GOT3 (cell line): ENCODE measurements around the gene SEMA7A.

ENCODE experiments used
- DNase-seq: peaks from one replicate; lab custom pipeline; 2025; ENCODE audit warnings: mixed read lengths; lab: John Stamatoyannopoulos, UW

Gene SEMA7A

DNA sequence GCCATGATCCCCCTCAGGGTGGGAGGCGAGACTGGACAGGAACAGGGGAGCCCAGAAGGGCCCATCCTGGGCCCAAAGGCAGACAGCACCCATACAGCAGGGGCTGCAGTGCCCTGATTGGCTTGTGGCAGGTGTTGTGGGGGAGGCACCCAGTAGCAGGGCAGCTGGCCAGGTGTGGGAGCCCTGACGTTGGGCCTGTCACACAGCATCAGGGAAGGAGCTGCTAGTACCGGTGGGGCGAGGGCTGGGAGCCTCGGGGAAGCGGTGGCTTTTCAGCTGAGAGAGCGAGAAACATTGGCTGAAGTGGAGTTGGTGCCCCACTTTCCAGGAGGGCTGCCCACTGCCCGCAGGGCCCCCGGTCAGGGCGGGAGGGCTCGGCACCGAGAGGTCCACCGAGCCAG lies 46.6 kb downstream of the SEMA7A start:
- no peak for DNase-seq

DNA sequence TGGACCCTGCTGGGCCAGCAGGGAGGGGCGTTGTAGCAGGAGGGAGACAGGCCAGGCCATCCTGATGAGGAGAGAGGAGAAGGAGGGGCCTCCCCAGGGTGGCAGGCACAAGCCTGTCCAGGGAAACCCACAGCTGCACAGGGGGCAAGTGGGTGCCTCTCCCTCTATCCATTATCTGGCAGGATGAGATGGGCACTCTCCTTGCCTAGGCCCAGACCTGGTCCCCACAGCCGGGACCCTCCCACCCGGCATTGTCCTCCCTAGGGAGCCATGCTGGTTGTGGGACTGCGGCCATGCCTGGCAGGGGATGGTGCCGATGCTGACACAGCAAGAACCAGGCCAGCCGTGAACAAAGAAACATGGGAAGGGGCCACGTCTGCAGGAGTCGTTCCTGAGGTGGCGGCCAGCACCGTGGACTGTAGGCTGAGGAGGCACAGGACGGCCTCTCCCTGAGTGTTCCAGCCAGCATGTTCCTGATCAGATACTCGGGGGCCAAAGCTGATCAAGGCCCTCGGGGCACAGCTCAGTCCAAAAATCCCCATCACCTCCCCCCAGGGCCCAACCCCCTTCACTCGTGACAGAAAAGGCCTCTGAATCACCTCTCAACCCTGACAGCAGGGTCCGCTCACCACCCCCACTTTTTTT lies 47.1 kb downstream of the SEMA7A start:
- no peak for DNase-seq

DNA sequence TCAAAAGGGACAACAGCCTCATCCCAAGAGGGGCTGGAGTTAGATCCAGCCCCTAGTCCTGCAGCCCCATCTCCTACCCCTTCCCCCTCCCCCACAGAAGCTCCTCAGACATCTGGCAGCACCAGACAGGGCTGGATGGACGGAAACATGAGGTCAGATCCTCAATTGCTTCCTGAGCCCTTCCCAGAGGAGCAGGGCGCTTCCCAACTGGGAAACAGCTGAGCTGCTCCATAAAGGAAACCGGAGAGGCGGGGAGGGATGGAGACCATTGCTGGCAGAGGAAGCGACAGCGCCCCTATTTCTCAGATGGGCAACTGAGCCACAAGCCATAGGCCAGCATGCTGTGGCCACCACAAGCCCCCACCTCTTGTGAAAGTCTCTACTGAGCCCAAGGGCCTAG lies 48.0 kb downstream of the SEMA7A start:
- no peak for DNase-seq

DNA sequence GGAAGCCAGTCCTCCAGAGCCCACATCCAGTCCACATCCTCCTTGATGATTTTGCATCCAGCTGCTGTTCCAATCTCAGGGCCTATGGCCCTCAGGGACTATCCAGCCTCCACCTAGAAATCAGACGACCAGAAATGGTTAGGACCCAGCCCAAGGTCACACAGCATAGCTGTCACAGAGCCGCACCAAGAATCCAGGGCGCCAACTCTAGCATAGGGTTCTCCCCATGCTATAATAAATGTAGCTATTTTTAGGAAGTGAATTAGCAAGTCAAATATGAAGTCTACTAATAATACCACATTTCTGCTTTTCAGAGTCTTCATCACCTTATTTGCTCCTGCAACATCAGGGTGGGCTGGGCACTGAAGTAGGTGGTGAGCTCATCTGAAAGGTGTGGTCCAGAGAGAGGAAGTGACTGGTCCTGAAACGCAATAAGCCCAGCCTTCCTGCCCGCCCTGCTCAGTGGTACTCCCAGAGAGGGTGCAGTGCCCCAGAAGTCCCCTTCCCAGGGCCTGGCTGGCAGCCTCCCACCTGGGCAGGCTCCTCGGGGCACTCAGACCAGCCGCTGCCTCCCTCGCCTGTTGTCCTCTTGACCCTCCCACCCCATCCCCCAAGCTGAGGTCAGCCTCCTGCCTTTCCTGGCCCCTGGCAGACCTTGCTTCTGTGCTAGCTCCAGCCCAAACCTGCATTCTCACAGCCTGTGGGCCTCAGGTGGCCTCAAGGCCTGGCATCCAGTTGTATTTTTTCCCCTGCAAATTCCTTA lies 48.7 kb downstream of the SEMA7A start:
- DNase-seq: no peak

DNA sequence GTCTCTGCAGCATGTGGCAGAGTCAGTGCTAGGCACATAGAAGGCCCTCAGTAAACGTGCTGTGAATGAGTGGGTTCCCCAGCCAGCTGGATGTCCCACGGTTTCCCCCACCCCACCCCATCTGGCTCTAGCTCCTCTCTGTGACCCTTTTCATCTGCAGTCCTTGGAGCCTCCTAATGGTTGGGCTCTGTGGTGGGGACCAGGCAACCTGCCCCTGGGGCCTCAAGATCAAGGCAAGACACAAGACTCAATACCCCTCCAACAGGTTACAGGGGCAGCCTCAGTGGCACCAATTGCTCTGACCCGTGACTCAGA lies 49.2 kb downstream of the SEMA7A start:
- DNase-seq: no peak

DNA sequence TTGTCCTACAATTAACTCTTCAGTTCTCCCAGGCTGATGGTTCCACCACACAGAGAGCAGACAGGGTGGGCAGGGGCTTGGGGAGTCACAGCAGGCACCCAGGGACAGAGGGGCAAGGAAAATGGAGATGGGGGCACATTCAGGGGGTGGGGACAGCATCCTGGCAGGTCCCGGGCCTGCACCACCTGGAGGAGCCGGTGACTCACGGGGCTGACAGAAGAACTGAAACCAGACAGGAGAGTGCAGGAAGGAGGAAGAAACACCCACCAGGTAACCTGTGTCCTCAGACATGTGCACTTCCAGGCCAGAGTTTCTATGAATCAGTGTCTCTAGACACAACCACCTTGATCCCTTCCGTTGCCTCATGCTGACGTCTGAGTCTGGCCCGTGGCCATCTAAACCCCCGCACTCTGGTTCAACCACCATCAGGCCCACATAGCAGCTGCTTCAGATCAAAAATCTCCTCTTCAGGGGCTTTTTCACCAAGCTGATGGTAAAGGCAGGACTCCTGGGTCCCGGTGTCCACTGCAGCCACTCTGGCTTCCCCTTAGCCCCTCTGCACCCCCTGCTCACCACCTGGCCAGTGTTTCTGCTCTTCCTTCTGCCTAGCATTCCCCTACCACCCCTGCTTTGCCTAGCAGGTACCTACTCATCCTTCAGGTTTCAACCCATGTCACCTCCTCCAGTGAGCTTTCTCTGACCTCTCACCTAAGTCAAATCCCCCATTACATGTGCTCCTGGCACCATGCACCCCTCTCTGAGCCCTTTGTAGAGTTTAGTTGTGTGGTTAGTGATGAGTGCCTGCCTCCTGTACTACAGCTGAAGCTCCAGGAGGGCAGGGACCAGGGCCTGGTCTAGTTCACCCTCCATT lies 49.8 kb downstream of the SEMA7A start:
- no peak for DNase-seq

DNA sequence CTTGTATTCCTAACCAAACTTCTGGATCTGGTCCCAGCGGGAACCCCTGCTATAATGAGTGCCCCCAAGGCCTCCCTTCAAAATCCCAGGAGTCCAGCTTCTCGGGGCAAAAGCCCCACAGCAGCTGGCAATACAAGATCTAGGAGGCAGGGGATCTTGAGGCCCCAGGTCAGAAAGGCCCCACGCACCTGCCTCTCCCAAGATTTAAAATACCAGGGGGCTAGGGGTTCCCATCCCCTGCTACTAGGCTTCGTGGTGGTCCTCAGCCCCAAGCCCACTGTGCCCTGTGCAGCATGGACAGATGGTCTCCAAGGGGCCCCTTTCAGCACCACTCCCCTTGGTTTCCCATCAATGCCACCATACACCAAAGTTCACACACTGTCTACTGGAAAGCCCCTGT lies 50.5 kb downstream of the SEMA7A start:
- DNase-seq: no peak

DNA sequence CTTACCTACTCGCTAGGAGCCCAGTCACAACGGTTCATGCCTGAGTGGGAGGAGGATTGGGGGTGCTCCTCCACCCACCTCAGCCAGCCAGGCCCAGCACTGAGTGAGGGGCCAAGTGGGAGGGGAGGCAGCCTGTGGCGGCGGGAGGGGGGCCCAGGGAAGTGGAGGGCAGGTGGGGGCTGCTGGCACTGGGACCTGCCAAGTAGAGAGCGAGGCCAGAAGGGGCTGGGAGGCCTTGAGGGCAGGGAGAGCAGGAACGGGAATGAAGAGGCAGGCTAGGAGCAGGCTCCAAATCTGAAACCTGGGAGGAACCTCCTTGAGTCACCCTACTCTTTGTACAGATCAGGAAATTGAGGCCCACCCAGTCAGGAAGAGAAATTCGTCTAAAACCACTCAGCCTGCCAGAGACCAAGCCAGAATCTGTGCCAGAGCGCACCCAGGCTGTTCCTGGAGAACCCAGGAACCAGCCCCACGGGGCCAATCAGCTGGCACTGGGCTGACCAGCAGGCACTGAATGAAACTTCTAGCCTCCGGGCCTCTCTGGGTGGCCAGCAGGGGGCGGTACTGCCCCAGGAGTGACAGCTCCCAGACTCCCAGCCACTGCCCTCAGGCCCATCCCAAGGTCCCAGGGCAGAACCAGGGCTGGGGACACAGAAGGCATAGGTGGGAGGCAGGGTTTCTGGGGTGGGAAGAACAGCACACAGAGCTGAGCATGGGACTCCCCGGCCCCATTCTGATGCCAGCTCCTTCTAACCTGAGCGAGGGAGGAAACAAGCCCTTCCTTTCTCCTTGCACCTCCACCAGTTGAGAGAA lies 51.5 kb downstream of the SEMA7A start:
- peak; percentile 73 for DNase-seq

DNA sequence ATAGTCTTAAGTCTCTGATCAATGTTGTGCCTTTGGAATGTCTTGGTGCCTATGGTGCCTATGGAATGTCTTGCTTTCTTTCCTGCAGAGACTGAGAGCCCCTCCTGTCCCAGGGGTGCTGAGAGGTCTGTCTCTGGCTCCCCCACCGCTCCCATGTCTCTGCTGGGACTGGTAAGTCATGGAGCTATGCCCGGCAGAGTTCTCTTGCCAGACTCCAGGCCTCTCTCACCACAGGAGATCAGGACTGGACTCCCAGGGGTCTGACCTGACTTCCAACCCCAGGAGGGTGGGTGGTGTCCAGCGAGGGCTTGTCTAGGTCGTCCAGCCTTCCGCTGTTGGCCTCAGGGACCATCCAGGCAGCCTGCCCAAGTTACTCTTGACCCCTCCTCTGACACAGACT lies 52.3 kb downstream of the SEMA7A start:
- no peak for DNase-seq

DNA sequence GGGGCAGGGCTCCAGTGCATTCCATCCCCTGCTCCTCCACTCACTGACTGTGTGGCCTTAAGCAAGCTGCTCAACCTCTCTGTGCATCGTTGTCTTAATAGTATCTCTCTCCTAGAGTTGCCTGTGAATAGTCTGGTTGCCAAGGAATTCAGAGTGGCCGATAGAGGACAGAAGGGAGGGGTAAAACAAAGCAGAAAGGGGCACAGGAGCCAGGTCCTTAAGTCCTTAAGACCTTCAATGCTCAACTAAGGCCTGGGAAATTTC lies 52.6 kb downstream of the SEMA7A start:
- DNase-seq: no peak

DNA sequence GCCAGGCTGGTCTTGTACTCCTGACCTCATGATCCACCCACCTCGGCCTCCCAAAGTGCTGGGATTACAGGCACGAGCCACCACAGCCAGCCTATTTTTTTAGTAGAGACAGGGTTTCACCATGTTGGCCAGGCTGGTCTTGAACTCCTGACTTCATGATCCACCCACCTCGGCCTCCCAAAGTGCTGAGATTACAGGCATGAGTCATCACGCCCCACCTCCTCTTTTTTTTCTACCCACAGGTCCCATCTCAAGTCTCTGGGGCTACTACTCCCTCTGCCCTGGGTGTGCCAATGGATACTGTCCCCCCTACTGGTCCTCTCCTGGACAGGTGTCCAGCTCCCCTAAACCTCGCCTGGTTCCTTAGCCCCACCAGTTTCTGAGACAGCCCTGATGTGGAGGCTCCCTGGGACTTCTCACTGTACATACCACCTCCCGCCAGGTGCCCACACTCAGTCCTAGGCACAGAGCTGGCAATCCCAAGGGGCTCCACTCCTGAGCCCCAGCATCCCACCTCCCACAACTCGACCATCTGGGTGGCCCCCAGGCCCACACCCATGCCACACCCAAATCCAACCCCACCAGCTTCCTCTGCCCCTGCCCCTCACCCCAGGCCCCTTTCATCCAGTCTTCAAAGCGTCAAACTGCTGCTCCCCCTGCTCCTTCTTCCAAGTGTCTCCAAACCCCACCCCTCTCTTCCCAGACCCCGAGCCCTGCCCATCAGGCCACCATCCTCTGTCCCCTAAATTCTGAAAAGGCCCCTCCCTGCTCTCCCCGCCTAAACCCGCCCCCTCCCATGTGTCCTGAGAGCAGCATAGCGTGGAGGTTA lies 53.2 kb downstream of the SEMA7A start:
- no peak for DNase-seq

DNA sequence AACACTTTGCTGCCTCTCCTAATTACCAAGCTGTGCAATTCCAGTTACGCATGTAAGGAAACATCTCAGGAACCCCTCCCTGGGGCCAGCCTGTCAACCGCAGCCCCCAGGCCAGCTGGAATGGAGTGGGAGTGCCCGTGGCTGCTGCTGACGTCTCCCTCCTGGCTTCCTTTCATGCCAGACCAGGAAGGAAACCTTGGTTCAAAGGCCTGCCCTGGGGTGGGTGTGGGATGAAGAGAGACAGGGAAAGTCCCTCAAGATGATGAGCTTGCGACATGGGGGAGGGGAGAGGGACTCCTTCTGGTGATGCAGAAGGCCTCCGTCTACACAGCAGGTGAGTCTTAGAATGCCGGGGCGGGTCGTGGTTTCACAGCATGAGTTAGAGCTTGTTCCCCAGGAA lies 54.9 kb downstream of the SEMA7A start:
- DNase-seq: no peak

DNA sequence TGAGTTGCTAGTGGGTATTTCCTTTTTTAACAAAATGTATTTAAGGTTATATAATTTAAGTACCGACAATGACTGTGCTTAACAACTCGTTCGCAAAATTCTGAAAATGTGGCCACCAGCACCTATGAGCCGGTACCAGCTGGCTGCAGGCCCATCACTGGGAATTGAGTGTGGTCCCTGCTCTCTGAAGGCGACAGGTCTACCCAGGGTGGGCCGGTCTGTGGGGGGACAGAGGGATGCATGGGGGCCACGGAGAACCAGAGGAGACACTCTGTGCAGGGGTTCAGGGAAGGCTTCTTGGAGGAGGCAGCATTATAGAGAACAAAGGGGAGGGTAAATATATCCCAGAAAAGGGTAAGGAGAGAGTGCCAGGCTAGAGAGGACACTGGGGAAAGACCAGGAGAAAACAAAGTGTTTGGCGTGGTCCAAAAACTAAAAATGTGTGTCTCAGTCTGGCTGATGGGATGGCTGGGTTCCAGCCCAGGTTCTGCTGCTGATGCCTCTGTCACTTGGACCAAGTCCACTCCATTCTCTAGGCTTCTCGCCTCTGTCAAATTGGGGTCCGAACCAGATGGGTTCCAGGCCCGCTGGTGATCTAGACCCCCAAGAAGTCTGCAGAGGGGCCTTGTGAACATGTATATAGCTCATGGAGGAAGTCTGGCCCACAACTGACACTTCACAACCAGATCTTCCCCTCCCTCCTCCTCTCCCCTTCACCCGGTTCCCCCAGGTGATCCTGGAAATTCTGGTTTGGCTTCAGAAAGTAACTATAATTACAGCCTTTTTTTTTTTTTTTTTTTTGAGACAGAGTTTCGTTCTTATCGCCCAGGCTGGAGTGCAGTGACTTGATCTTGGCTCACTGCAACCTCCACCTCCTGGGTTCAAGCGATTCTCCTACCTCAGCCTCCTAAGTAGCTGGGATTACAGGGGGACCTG lies 55.7 kb downstream of the SEMA7A start:
- no peak for DNase-seq

DNA sequence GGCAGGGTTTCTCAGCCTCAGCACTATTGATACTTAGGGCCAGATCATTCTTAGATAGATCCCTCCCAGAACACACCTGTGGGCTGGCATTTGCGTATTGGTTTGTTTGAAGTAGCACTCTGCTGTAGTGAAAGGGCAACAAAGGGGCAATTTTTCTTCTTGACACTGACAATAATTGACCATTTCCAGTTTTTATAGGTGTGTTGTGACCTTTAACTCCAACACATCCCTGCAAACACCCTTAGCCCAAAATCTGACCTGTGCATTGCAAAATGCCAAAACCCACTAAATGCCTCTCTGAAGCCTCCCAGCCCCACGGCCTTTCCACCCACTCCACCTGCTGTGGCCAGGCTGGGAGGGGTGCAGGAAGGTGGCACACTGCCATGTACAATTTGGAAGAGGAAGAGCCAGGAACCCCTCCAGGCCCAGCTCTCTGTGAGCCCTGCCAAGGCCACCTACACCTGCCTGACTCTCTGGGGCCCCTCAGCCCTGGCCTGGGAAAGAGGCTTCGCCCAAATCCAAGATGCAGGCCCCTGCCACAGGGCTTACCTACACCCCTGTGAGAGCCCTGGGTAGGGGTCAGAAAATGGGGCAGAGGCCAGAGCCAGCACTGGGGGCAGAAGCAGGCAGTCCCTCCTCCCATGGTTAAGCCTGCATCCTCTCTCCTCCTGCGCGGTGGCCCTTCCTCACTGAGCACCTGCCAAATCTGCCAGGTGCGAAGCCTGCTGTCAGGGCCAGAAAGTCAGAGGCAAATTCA lies 56.8 kb downstream of the SEMA7A start:
- no peak for DNase-seq

DNA sequence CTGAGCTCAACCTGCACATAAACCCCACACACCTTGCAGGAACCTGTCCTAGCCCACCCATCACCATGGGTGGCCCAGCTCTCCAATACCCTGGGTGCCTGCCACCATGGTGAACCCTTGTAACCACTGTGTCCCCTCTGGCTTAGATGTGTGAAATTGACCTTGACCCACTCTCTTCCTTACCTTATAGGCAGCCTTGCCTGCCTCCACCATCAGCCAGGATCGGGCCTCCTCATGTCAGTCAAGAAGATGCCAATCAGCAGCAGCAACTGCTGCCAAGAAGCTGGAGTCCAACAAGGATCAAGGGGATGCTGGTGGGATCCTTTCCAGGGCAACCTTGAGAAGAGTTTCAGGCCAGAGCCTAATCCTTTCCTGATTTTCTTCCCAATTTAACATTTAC lies 57.5 kb downstream of the SEMA7A start:
- DNase-seq: no peak

DNA sequence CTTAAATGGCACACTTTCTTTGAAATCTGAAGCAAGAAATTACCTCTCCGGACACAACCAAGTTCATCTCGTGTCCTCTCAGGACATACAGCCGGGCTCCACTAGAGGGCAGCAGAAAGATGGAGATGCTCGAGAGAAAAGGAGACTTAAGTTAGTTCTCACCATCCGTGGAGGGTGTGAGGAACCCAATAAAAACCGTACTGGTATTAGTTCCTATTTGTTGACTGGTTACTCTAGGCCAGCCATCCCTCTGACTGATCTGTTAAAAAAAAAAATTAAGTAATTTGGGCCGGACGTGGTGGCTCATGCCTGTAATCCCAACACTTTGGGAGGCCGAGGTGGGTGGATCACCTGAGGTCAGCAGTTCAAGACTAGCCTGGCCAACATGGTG lies 58.5 kb downstream of the SEMA7A start:
- DNase-seq: peak; percentile 25

DNA sequence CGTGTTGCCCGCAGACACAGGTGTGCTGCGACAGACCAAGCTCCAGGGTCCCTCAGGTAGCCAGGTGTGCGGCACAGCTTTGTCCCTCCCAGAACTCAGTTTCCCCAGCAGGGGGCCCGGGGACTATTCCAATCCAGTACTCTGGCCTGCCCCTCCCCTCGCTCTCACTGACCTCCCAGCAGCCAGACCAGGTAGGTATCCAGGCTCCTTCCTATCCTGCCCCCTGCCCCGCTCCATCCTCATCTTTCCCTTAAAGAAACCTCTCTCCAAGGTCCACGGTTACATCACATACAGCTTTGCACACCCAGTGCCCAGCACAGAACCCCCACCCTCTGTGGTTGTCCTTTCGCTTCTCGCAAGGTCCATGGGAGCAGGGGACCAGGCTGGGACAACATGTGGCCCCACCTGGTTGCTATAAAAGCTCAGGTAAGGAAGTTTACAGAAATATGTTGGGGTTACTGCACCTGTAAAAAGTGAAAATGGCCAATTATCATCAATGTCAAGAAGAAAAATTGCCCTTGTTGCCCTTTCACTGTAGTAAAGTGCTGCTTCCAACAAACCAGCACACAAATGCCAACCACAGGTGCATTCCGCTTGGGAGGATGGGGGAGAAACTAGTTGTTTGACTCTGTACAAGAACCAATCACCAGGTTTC lies 59.0 kb downstream of the SEMA7A start:
- no peak for DNase-seq

DNA sequence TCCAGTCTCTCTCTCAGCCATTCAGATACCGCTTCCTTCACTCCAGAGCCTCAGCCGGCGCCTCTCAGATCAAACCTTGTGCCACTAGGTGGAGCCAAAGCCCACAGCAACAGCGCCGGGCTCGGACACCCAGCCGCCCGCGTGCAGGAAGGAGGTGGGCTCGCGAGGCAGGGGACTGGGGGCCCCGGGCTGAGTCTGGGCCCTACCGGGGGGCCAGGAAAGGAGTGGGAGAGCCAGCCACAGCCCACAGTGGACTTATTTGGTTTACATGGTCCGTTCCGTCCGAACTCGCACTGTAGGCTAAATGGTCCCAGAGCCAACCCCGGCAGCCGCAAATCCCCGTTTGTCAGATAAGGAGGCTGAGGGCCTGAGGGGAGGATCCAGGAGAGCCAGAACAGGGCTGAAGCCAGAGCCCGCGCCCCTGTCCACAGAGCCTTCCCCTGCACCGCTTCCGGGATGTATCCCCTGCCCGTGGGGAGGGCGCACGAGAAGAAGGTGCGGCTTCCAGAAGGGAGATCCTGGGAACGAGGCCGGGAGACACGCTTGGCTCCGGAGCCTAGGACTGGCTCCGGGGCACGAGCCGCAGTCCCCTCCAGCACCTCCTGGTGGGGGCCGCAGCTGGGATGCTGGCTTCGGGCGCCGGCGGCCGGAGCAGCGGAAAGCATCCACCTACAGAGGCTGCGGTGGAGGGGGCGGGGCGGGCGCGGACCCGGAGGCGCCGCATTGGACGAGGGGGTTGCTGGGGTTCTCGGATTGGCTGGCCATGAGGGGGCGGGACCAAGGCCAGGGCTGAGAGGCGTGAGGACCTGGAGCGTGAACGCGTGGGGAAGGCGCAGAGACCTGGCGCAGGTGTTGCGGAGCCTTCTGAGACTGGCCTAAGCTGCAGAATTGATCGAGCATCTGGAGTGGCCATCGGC lies 59.8 kb downstream of the SEMA7A start:
- DNase-seq: peak; percentile 46
